ENCODE measurements around the gene MAP2K6.

MAP2K6 gene

GRCh38 chr17:69539781-69540319 is 125.4 kb downstream of the MAP2K6 start:
- DNase-seq, result no peak

- no peak for DNase-seq
Measured at GRCh38 chr17:69540356-69540755, 125.9 kb downstream of the MAP2K6 start.

GRCh38 chr17:69547230-69547629 is 132.7 kb downstream of the MAP2K6 start:
- DNase-seq, result no peak

GRCh38 chr17:69547947-69548346 is 133.4 kb downstream of the MAP2K6 start:
- DNase-seq, result no peak

GRCh38 chr17:69551212-69552010 is 136.9 kb downstream of the MAP2K6 start:
- DNase-seq, result no peak

GRCh38 chr17:69552986-69553667 is 138.6 kb downstream of the MAP2K6 start:
- no peak for DNase-seq

GRCh38 chr17:69555056-69555455 is 140.6 kb downstream of the MAP2K6 start:
- no peak for DNase-seq

GRCh38 chr17:69557339-69557738 is 142.8 kb downstream of the MAP2K6 start:
- DNase-seq, result no peak

GRCh38 chr17:69558796-69559195 is 144.3 kb downstream of the MAP2K6 start:
- no peak for DNase-seq

- no peak for DNase-seq
Measured at GRCh38 chr17:69560987-69561441, 146.5 kb downstream of the MAP2K6 start.

GRCh38 chr17:69561462-69561861 is 147.0 kb downstream of the MAP2K6 start:
- no peak for DNase-seq

GRCh38 chr17:69565447-69565846 is 150.9 kb downstream of the MAP2K6 start:
- no peak for DNase-seq

GRCh38 chr17:69567130-69567529 is 152.6 kb downstream of the MAP2K6 start:
- no peak for DNase-seq

- DNase-seq, result no peak
Measured at GRCh38 chr17:69572747-69573146, 158.2 kb downstream of the MAP2K6 start.

GRCh38 chr17:69573396-69573795 is 158.9 kb downstream of the MAP2K6 start:
- DNase-seq, result no peak

GRCh38 chr17:69574257-69575197 is 160.0 kb downstream of the MAP2K6 start:
- no peak for DNase-seq

GRCh38 chr17:69575346-69575761 is 160.9 kb downstream of the MAP2K6 start:
- no peak for DNase-seq

- DNase-seq, result no peak
Measured at GRCh38 chr17:69577098-69577497, 162.6 kb downstream of the MAP2K6 start.

- DNase-seq, result no peak
Measured at GRCh38 chr17:69578385-69578936, 164.0 kb downstream of the MAP2K6 start.

- no peak for DNase-seq
Measured at GRCh38 chr17:69579961-69580677, 165.6 kb downstream of the MAP2K6 start.

GRCh38 chr17:69581061-69581961 is 166.8 kb downstream of the MAP2K6 start:
- no peak for DNase-seq

Measured in SHP77 treated with DMSO at 0.1 percent for 48 hours (cell line).